HCEC 1CT (cell line): ENCODE data around the gene VSIG10L.

Source experiments
- DNase-seq: peaks from one replicate; pipeline ENCODE4 v3.0.0-alpha.2; 2017

VSIG10L gene

GRCh38 chr19:51337861-51338562 is 3.9 kb downstream of the VSIG10L start:
- DNase-seq: no peak

DNA sequence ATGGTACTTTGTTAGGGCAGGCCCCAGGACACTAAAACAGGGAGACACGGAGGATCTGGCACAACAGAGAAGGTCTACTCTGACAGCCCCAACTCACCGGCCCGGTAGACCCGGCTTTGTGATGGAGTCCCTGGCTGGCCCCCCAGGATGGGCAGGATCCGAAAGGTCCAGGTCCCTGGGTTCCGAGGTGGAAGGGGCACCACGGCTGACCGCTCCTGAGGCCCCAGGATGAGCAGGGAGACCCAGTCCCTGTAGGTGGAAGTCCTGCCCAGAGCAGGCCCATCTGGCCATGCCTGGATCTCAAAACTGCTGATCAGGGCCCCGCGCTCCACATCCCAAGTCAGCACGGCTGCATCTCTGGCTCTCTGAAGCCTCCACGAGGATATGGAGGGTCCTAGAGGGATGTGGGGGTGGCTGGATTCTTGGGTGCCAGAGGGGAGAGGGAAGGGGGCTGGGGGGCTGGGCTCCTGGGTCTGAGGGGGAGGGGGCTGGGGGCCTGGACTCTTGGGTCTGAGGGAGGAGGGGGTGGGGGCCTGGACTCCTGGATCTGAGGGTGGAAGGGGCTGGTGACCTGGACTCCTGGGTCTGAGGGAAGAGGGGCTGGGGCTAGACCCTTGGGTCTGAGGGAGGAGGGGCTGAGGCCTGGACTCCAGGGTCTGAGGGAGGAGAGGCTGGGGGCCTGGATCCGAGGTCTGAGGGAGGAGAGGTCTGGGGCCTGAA is 4.6 kb downstream of the VSIG10L start:
- no peak for DNase-seq

- DNase-seq: no peak
These were observed 8.0 kb downstream of the VSIG10L start for GRCh38 chr19:51333836-51334460.

- no peak for DNase-seq
These were observed 10.2 kb downstream of the VSIG10L start for GRCh38 chr19:51331716-51332115.

GRCh38 chr19:51331193-51331592 is 10.7 kb downstream of the VSIG10L start:
- no peak for DNase-seq

- DNase-seq: no peak
These were observed 11.6 kb downstream of the VSIG10L start for GRCh38 chr19:51330366-51330765.

DNA sequence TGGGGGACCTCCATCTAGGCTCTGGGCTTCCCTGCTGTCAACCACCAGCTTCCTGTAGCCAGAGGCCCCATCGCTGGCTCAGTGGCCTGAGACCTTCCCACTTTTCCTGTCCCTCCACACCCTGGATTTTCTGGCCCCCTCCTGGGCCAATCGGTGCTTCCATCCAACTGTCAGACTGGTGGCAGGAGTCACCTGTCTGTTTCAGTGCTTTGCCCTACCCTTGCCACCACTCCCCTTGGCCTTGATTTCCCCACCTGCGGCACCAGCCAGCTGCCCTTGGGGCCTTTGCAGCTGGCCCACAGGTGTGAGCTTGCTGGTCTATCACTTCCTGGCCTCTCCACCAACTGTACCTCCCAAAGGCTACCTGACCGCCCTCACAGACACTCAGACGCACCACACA is 12.5 kb downstream of the VSIG10L start:
- DNase-seq: no peak

GRCh38 chr19:51327066-51328001 is 14.6 kb downstream of the VSIG10L start:
- DNase-seq: no peak

- DNase-seq: no peak
These were observed 15.5 kb downstream of the VSIG10L start for GRCh38 chr19:51326216-51327065.

- DNase-seq: no peak
These were observed 16.6 kb downstream of the VSIG10L start for GRCh38 chr19:51325161-51325976.

- no peak for DNase-seq
These were observed 17.8 kb downstream of the VSIG10L start for GRCh38 chr19:51324167-51324481.

DNA sequence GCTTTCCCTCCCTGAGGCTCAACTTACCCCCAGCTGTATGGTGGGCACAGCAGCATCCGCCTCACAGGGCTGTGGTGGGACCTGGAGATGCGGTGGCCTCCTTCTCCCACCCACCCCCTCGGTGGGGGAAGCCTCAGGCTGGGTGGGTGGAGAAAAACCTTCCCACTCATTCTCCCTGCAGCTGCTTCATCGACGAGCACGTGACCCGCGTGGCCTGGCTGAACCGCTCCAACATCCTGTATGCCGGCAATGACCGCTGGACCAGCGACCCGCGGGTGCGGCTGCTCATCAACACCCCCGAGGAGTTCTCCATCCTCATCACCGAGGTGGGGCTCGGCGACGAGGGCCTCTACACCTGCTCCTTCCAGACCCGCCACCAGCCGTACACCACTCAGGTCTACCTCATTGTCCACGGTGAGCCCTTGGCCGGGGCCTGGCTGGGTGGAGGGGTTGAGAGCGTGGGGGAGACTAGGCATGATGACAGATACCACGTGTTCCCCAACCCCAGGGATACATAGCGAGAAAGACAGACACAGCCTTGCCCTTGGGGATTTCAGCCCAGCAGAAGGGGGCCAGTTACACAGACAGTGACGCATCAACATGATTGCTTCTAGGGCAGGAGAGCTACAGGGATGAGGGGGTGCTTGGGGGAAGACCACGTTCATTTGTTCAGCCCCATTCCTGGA is 18.3 kb downstream of the VSIG10L start:
- no peak for DNase-seq

- DNase-seq: no peak
These were observed 20.1 kb downstream of the VSIG10L start for GRCh38 chr19:51321799-51322198.

GRCh38 chr19:51320280-51320657 is 21.7 kb downstream of the VSIG10L start:
- DNase-seq: no peak

GRCh38 chr19:51319649-51320279 is 22.2 kb downstream of the VSIG10L start:
- no peak for DNase-seq

DNA sequence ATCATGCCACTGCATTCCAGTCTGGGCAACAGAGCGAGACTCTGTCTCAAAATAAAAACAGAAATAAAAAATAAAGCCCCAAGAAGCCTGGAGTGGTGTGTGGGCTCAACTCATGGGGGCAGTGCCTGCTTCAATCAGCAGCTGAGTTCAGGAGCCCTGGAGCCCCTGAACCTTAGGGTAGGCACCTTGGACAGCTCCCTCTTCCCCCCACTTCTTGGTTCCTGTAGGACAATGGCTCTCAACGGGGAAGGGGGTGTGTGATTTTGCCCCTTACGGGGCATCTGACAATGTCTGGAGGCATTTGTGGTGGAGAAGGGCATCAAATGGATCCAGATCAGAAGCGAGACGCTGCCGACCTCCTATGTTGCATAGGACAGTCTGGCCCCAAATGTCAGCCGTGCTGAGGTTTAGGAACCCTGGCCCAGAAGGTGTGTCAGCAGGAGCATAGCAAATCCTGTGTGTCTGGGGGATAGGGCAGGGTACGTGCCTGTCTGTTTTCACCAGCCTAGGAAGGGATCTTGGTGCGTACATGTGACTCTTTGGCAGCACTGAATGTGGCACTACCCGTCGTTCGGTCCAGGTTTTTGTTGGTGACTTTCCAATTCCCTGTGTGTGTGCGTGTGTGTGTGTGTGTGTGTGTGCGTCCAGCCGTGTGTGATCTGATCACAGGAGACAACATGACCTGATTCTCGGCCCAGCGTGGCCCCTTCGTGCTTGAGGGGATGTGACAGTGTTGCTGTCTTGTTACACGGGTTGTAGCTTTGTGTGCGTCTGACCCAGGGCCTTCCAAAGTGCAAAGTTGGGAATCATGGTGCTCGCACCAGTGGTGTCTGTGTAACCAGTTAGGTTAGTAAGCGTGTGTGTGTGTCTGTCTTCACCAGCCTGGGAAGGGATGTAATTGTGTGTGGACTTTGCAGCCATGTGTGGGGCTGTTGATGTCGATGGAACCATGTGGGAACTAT is 23.0 kb downstream of the VSIG10L start:
- no peak for DNase-seq

DNA sequence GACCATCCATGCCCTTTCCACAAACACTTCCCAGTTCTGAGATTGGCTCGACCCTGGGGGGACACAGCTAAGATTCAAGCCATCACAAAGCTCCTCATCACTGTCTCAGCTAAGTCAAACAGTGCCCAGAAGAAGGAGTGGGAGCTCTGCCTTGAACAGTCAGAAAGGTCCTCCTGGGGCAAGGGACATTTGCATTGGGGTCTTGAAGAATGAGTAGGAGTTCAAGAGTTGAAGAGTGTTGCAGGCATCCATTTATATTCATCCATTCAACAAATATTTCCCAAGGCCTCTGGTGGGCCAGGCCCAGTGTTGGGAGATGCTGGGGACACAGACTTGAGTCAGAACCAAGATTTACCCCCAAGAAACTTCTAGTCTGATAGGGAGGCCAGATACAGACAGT is 24.0 kb downstream of the VSIG10L start:
- no peak for DNase-seq

GRCh38 chr19:51317376-51317775 is 24.6 kb downstream of the VSIG10L start:
- DNase-seq: no peak

GRCh38 chr19:51316688-51317087 is 25.3 kb downstream of the VSIG10L start:
- no peak for DNase-seq
